K562 (cell line): ENCODE results near the gene BIRC5. TPM values are rescaled to one million over a fixed set of nuclear protein-coding genes. Genes with fewer than 3 reads are reported as not detected.

Experiments
- ATF7 ChIP-seq: fragments of 450-650 bp; IDR thresholded peaks from 2 replicates; pipeline ENCODE4 v1.7.1; 2014; ENCODE audit warnings: mild to moderate bottlenecking, moderate library complexity
- L3MBTL2 ChIP-seq: fragments of 450-650 bp; IDR thresholded peaks from 2 replicates; pipeline ENCODE4 v1.6.1; 2016; ENCODE audit warnings: mild to moderate bottlenecking, moderate library complexity
- MED1 ChIP-seq: sonication (generic); formaldehyde crosslinking; IDR thresholded peaks from 2 replicates; pipeline ENCODE4 v1.8.1; 2023; ENCODE audit warnings: missing genetic modification reagents, borderline replicate concordance
- ZC3H11A ChIP-seq: IDR thresholded peaks from 2 replicates; pipeline ENCODE4 v1.6.1; 2012; ENCODE audit warnings: low read depth, low read length, improper control_type of control experiment
- polyA plus RNA-seq, 8 experiments: library from polyadenylated mRNA; depleted of rRNA in 4 of 8; stranded (reverse) in 5 of 8; unstranded in 3 of 8; fragments of >200 nt; fragmentation: Nextera tagmentation in 2 of 8; fragmentation: Illumina TruSeq in 1 of 8; extraction: Ambion mirVana in 2 of 8; extraction: Trizol in 1 of 8; gene quantifications; 2 replicates each; pipeline versions ENCODE4 v1.2.1 to v1.2.3, GENCODE V29; 2011 to 2014; ENCODE audit warnings: inconsistent platforms in 1 of 8, missing spikeins in 1 of 8
- total RNA-seq, 7 experiments: library from RNA; depleted of rRNA in 6 of 7; stranded (reverse); fragments of >200 nt in 6 of 7; fragmentation: Illumina TruSeq in 2 of 7; extraction: Trizol in 2 of 7; gene quantifications; 2 replicates each; pipeline versions ENCODE4 v1.2.1 to v1.2.3, GENCODE V29; 2011 to 2021; ENCODE audit warnings: low replicate concordance in 1 of 7
- TF ChIP-seq, protein P1 (sequence below): fragments of 450-650 bp; IDR thresholded peaks from 2 replicates; pipeline ENCODE4 v1.6.1; 2018; ENCODE audit not compliant: partially characterized antibody
- TF ChIP-seq, protein P2 (sequence below): sonication (generic); formaldehyde crosslinking; IDR thresholded peaks from 2 replicates; pipeline ENCODE4 v1.8.0; 2022; ENCODE audit warnings: mild to moderate bottlenecking, missing genetic modification reagents
- TF ChIP-seq, protein P3 (sequence below): sonication (generic); formaldehyde crosslinking; IDR thresholded peaks from 2 replicates; pipeline ENCODE4 v1.9.0; 2022; ENCODE audit warnings: mild to moderate bottlenecking, missing genetic modification reagents

BIRC5 gene
- total and polyA plus RNA-seq, 9 of the 15 experiments (the other 6 are each of a cell fraction or from before 2014, with no cell fraction given) = 64.4 to 140 (median 101) TPM

- TF ChIP-seq, protein P1, sequence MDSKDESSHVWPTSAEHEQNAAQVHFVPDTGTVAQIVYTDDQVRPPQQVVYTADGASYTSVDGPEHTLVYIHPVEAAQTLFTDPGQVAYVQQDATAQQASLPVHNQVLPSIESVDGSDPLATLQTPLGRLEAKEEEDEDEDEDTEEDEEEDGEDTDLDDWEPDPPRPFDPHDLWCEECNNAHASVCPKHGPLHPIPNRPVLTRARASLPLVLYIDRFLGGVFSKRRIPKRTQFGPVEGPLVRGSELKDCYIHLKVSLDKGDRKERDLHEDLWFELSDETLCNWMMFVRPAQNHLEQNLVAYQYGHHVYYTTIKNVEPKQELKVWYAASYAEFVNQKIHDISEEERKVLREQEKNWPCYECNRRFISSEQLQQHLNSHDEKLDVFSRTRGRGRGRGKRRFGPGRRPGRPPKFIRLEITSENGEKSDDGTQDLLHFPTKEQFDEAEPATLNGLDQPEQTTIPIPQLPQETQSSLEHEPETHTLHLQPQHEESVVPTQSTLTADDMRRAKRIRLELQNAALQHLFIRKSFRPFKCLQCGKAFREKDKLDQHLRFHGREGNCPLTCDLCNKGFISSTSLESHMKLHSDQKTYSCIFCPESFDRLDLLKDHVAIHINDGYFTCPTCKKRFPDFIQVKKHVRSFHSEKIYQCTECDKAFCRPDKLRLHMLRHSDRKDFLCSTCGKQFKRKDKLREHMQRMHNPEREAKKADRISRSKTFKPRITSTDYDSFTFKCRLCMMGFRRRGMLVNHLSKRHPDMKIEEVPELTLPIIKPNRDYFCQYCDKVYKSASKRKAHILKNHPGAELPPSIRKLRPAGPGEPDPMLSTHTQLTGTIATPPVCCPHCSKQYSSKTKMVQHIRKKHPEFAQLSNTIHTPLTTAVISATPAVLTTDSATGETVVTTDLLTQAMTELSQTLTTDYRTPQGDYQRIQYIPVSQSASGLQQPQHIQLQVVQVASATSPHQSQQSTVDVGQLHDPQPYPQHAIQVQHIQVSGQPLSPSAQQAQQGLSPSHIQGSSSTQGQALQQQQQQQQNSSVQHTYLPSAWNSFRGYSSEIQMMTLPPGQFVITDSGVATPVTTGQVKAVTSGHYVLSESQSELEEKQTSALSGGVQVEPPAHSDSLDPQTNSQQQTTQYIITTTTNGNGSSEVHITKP = no peak
- TF ChIP-seq, protein P2, sequence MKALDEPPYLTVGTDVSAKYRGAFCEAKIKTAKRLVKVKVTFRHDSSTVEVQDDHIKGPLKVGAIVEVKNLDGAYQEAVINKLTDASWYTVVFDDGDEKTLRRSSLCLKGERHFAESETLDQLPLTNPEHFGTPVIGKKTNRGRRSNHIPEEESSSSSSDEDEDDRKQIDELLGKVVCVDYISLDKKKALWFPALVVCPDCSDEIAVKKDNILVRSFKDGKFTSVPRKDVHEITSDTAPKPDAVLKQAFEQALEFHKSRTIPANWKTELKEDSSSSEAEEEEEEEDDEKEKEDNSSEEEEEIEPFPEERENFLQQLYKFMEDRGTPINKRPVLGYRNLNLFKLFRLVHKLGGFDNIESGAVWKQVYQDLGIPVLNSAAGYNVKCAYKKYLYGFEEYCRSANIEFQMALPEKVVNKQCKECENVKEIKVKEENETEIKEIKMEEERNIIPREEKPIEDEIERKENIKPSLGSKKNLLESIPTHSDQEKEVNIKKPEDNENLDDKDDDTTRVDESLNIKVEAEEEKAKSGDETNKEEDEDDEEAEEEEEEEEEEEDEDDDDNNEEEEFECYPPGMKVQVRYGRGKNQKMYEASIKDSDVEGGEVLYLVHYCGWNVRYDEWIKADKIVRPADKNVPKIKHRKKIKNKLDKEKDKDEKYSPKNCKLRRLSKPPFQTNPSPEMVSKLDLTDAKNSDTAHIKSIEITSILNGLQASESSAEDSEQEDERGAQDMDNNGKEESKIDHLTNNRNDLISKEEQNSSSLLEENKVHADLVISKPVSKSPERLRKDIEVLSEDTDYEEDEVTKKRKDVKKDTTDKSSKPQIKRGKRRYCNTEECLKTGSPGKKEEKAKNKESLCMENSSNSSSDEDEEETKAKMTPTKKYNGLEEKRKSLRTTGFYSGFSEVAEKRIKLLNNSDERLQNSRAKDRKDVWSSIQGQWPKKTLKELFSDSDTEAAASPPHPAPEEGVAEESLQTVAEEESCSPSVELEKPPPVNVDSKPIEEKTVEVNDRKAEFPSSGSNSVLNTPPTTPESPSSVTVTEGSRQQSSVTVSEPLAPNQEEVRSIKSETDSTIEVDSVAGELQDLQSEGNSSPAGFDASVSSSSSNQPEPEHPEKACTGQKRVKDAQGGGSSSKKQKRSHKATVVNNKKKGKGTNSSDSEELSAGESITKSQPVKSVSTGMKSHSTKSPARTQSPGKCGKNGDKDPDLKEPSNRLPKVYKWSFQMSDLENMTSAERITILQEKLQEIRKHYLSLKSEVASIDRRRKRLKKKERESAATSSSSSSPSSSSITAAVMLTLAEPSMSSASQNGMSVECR = no peak
- no peak for TF ChIP-seq MED1
- no peak for TF ChIP-seq ZC3H11A
- TF ChIP-seq L3MBTL2 = no peak
- no peak for TF ChIP-seq ATF7
- TF ChIP-seq, protein P3, sequence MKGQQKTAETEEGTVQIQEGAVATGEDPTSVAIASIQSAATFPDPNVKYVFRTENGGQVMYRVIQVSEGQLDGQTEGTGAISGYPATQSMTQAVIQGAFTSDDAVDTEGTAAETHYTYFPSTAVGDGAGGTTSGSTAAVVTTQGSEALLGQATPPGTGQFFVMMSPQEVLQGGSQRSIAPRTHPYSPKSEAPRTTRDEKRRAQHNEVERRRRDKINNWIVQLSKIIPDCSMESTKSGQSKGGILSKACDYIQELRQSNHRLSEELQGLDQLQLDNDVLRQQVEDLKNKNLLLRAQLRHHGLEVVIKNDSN = no peak
Observed at GRCh38 chr17:78240839-78241238, 26.8 kb downstream of the BIRC5 start (continued).
